NT2/D1 (cell line): ENCODE measurements around the gene CHFR.

ENCODE experiments used
- SUZ12 ChIP-seq: IDR thresholded peaks from 2 replicates; pipeline ENCODE4 v1.6.1; 2011; ENCODE audit not compliant: insufficient read length, insufficient read depth; ENCODE audit errors: extremely low read depth
- YY1 ChIP-seq: IDR thresholded peaks from 2 replicates; pipeline ENCODE4 v1.6.1; 2011; ENCODE audit not compliant: insufficient read length, insufficient read depth
- ZNF274 ChIP-seq: IDR thresholded peaks from 2 replicates; pipeline ENCODE4 v1.6.1; 2011; ENCODE audit warnings: mild to moderate bottlenecking, low read depth, low read length

- TF ChIP-seq YY1 (peak; percentile 94), ZNF274 (no peak), SUZ12 (no peak)
Observed at GRCh38 chr12:132887513-132888351, at the start of gene CHFR.
